ENCODE data around the gene CAMTA1.
A peak's percentile ranks its signal among the peaks of the same experiment; 100 is the strongest.

Gene CAMTA1

DNA sequence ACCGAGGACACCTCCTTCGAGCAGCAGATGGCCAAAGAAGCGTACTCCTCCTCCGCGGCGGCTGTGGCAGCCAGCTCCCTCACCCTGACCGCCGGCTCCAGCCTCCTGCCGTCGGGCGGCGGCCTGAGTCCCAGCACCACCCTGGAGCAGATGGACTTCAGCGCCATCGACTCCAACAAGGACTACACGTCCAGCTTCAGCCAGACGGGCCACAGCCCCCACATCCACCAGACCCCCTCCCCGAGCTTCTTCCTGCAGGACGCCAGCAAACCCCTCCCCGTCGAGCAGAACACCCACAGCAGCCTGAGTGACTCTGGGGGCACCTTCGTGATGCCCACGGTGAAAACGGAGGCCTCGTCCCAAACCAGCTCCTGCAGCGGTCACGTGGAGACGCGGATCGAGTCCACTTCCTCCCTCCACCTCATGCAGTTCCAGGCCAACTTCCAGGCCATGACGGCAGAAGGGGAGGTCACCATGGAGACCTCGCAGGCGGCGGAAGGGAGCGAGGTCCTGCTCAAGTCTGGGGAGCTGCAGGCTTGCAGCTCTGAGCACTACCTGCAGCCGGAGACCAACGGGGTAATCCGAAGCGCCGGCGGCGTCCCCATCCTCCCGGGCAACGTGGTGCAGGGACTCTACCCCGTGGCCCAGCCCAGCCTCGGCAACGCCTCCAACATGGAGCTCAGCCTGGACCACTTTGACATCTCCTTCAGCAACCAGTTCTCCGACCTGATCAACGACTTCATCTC is 879.1 kb downstream of the CAMTA1 start:
- DNase-seq, result no peak

DNA sequence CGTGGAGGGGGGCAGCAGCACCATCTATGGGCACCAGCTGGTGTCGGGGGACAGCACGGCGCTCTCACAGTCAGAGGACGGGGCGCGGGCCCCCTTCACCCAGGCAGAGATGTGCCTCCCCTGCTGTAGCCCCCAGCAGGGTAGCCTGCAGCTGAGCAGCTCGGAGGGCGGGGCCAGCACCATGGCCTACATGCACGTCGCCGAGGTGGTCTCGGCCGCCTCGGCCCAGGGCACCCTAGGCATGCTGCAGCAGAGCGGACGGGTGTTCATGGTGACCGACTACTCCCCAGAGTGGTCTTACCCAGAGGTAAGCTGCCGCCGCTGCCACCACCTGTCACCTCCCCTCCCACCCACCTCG is 879.6 kb downstream of the CAMTA1 start:
- DNase-seq, result no peak

DNA sequence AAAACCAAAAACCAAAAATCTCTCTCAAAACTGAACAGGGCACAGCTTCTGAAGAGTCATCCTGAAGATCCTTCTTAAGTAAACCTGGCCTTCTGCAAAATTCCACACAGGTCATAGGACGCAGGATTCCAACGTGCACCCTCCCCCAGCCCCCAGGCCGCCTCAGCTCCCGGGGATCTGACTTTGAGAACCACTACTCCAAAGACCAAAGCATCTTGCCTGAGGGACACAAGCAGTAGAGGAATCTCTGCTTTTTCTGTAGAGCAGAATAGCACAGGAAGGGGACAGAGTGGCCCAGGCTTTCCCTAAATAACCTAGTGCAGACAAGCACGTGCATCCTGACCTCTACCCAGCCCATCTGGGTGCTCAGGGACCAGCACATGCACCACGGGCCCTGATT is 881.0 kb downstream of the CAMTA1 start:
- DNase-seq, result no peak

DNA sequence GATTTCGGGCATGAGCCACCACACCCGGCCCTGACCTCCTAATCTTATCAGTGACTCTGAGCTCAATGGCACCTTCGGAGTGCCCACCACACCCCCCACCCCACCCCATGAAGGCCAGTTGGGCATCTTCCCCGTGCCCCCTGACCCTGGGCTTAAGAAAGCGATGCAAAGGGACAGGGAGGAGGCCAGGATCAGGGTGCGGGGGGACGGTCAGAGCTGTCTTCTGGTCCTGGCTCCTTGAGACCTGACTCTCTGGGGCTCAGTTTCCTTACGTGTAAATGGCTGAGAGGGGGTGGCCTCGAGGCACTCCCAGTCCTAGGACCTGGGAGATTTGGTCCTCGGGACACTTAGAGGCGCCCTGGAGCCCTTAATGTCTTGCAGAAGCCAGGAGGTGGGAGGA is 881.9 kb downstream of the CAMTA1 start:
- DNase-seq, result no peak

DNA sequence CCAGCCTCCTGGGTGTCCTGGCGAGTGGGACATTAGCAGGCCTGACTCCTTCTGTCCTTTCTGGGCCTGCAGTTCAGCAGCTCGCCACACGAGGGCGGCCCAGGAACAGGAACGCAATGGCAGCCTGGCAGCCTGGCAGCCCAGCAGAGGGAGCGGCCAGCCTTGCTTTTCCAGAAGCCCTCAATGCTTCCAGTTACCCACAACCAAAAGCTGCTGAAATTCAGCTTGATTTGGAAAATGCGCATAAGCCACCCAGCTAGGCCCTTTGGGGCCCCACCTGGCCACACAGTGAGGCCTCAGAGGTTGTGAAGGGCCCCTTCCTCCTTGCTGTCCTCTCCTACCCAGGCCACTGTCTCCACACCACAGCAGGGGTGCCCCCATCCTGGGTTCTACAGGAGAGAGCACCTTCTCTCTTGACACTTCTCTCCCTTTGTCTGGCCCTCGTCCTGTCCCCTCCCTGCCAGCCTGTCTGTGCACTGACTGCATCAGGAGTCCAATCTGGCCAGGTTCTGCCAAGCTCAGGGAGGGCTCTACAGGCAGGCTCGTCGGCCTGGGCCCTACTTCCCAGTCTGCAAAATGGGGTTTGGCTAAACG is 882.5 kb downstream of the CAMTA1 start:
- DNase-seq, result peak; percentile 67

DNA sequence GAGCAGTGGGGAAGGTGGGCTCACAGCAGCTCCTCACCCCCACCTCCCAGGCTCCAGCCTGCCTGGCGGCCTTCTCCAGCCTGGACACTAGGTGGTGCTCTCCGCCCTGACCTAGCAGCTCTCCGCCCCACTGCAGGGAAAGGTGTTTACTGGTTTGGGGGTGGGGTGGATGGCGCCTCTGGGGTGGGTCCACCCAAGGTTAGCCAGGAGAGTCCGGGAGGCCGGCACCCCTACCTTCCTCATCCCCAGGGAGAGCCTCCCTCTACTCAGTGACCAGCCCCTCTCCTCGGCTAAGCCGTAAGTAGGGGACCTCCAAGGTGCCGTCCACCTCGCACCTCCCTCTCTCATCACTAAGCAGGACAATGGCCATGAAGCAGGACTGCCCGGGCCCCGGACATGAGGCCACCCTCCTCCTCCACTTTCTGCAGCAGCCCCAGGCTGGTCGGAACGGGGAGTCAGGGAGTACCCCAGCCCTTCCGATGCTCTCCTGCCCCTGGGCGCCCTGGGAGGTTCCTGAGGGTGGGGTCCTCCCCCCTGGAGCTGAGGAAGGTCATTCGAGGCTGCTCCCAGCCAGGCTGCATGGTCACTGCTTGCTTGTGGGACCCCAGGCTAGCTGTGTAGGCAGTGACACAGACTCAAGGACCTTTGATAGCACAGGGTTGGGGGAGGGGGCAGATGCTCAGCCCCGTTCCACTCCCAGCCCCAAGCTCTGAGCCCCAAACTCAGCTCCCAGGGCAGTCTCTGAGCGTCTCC is 884.5 kb downstream of the CAMTA1 start:
- no peak for DNase-seq

DNA sequence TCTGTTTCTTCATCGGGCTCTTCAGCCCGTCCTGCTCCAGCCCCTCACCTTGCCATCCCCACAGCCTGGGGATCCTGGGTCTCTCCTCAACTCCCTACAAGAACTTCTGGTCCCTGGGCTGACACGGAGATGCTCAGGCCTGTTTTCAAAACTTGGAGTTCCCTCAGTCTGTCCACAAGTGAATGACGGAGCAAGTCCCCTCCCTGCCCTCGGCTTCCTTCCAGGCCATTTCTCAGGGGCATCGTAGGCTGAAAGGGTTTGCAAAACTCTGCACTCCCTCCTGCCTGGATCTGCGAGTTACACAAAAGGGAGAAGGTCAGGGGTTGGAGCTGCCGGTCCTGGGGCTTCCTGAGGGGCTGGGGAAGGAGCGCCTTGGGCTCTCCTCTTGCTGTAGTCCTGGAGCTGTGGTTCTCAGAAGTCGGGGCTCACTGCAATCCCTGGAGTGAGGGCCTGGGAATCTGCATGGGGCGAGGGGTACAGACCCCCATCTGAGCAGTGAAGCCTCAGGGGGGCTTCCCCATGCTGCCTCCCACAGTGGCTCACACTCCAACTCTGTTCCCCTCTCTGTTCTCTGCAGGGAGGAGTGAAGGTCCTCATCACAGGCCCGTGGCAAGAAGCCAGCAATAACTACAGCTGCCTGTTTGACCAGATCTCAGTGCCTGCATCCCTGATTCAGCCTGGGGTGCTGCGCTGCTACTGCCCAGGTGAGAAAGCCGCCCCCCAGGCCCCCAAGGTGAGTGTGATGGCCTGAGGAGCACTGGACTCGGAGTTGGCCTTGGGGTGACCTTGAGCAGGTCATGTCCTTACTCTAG is 885.3 kb downstream of the CAMTA1 start:
- no peak for DNase-seq

DNA sequence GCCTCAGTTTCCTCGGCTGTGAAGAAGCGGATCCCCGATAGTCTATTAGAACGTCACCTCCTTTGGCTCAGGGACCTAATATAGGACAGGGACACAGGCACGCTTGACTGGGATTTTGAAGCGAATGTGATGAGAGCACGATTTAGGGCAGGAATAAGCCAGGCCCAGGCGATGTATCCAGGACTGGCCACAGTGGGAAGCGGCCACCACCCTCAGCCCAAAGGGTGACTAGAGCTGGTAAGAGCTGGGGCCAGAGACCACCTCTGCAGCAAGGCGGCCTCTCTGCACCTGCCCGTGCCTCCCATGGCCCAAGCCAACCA is 885.9 kb downstream of the CAMTA1 start:
- no peak for DNase-seq

DNA sequence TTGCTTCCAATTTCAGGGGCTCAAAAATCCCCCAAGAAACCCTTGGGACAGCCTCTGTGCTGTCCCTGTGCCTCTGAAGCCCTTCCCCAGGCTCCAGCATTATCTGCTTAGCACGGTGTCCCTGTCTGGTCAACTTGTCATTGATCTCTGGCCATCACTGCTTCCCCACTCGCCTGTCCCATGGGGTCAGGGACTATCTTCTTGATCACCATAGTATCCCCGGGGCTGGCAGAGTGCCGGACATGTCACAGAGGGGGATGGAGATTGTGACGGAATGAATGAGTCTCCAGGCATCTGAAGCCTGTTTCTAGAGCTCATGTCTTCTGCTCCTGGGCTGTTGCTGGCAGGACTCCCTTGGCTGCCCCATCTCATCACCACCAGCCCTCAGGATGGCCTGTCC is 886.4 kb downstream of the CAMTA1 start:
- no peak for DNase-seq

DNA sequence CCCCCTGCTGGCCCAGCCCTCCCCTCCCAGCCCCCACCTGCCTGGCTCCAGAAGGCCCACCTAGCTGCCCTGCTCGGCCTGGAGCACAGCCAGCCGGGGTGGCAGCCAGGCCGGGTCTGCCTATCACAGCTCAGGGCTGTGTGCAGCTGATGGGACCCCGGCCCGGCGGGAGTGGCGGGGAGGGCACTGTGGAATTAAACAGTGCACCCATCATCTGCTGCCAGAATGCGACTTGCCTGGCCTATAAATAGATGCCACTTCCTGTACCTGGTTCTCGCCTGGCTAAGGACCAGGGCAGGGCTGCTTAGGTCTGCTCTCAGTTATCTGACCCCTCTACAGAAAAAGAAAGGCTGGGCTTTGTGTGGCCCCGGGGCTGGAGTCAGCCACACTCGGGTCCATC is 887.6 kb downstream of the CAMTA1 start:
- DNase-seq, result no peak

DNA sequence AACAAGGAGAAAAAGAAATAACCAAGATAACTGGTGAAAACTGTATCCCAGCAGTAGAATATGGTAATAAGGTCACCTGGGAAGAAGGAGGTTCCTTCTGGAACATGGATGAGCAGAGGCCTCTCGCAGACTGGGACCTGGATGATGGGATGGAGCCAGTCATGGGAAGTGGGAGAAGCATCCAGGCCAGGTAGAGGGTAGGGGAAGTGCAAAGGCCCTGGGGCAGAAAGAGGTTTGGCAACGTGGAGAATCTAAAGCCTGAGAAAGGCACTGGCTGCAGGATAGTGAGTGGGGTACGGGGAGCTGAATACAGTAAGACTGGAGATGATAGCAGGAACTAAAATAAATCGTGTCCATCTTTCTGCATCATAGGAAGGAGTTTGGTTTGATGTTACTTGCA is 889.7 kb downstream of the CAMTA1 start:
- no peak for DNase-seq

DNA sequence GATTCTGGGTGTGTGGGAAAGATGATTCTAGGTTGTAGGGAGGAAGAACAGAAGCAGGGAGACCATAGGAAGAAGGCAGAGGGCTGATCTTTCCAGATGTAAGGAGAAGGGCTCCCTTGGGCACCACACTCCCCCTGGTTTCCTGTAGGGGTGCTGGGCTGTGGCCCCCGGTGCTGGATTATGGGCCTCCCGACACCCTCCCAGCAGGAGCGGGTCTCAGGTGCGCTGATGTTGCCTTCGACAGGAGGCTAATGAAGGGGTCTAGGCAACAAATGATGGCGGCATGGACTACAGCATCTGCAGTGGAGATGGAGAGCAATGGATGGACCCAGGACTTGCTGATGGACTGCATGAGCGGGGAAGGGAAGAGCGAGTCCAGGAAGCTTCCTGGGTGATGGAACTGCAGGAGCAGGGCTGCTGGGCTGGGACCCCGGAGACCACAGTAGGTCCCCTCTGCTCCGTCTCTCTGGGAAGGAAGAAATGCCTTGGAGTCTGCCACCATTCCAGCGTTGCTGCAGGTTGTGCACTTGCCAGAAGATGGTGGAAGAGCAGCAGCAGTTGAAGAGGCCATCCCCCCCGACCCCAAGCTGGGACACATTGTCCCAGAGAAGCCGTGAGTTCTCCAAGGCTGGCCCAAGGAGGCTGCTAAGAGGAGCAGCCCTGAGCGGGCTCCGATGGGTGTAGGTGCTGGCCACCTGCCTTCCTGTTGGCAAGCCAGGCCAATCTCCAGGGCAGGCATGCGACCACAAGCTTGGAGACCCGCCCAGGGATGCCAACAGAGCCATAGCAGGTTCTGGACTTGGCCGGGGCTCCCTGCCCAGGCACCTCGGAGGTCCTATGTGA is 890.4 kb downstream of the CAMTA1 start:
- no peak for DNase-seq

DNA sequence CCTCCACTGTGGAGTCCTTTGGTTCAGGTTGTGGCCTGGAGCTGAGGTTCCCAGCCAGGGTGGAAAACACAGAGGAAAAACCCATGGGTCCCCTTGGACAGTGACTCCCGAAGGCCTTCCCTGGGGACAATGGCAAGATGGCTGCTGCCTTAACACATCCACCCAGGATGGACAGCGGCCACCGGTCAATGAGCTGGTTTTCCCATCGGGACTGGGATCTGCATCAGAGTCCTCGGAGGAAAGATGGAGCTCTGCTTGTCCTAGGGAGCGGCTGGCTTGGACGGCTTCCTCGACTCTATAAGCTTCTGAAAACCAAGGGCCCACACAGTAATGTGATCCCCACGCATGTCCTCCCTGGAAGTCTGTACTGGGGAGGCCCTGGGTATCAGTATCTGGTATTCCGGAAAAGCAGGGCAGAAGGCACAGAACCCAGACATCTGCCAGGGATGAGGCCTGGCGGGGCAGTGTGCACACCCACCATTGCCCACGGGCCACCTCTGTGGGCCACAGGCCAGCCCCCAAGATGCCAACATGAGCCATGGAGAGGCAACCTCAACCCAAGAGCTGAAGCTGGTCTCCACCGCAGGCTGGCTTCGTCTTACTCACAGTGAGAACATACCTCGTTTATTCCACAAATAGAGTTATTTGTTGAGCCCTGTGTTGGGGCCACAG is 891.2 kb downstream of the CAMTA1 start:
- DNase-seq, result no peak

DNA sequence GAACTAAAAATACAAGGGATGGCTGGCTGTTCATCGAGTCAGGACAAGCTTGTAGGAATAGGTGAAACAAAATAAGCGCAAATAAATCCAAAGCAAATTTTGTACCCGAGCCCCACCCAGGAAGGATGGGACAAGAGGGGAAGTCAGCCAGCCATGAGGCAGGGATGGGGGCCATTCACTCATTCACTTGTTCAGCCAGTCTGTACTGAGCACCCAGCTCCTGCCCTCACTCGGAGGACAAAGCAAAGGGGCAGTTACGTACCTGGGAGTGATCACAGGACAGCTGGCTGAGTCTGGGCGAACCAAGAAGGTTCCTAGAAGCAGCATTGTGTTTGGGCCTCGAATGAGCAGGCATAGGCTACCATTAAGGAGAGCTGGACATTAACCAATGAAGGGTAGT is 891.9 kb downstream of the CAMTA1 start:
- DNase-seq, result no peak

DNA sequence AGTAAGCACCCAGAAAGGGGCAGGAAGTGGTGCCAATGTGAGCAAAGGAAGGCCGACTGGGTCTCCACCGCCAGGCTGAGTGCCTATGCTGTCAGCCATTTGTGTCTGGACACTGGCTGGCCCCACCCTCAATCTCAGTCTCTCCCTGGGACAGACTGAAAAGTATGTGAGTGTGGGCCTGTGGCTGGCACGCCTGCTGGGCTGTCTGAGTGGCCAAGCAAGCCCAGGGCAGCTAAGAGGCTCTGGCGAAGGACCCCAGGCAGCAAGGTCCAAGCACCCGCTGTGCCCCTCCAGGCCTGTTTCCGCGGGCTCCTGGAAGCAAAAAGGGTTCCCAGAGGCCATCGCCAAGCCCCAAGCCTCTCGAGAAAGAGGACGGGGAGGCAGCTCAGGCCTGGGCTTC is 892.6 kb downstream of the CAMTA1 start:
- no peak for DNase-seq

DNA sequence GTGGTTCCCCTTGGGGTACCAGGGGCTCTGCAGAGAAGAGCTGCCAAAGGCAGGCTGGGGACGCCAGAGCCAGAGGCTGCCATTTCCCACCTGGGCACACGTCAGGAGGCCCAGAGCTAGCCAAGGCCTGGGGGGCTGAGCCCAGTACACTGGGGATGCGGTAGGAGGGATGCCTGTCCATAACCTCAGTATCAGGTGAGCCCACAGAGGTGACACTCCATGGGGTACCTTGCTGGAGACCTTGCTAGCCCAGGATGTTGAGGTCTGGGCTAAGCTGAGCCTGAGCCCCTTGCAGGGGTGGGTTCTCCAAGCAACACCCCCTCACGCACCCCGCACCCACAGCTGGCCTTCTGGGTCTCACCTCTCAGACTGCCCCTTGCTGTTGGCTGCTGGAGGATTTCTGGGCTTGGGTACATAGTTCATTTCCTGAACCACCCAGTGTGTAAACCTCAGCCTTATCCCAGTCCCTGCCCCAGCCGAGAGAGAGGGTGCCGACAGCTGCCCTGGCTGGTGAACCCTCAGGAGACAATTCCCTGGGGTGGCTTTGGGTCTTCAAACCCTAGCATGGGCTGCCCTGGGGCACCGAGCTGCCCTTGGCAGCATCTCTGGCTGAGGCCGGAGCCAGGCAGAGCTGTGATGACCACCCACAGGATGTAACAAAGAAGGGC is 893.4 kb downstream of the CAMTA1 start:
- DNase-seq, result no peak

DNA sequence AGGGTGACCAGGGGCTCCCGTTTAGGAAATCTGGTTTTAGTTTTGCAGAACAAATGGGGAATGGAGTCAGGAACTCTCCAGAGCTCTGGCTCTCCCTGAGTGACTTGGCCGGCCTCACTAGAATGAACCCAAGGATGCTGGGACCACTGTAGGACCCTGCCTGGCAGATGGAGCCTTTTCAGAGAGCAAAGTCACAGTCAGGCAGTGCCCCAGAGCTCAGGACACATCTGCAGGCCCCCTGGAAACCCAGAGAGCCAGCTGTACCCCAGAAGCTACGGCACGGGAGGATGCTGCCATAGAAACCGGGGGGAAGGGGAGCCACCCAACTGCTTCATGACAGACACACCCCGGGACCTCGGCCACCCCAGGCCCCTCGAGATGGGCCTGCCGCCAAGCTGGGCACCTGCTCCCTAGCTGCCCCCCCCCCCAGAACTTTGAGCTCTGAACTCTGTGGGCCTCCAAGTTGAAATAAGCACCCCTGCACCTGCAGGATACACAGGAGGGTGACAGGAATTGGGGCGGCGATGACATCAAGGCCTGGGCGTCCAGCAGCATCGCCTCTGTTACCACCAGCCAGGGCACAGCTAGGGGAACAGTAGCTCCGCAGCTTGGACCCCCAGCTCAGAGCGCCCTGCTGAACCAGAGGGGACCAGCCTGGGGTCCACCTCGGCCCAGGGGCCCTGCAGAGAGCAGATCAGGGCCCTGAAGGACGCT is 894.1 kb downstream of the CAMTA1 start:
- DNase-seq, result no peak

DNA sequence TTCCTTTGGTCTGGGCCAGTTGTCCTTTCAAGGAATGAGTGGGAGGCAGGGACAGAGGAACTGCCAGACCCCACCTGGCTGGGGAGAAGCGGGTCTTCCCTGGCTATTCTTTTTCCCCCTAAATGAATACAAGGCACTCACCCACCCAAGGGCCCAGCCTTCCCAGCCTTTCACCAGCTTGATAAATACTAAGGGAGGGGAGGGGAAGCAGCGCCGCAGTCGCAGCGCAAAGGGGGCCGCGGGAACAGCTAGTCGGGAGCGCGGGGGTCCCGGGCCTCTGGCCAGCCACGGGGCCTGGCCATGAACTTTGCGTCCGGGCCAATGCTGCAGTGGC is 894.6 kb downstream of the CAMTA1 start:
- DNase-seq, result no peak

DNA sequence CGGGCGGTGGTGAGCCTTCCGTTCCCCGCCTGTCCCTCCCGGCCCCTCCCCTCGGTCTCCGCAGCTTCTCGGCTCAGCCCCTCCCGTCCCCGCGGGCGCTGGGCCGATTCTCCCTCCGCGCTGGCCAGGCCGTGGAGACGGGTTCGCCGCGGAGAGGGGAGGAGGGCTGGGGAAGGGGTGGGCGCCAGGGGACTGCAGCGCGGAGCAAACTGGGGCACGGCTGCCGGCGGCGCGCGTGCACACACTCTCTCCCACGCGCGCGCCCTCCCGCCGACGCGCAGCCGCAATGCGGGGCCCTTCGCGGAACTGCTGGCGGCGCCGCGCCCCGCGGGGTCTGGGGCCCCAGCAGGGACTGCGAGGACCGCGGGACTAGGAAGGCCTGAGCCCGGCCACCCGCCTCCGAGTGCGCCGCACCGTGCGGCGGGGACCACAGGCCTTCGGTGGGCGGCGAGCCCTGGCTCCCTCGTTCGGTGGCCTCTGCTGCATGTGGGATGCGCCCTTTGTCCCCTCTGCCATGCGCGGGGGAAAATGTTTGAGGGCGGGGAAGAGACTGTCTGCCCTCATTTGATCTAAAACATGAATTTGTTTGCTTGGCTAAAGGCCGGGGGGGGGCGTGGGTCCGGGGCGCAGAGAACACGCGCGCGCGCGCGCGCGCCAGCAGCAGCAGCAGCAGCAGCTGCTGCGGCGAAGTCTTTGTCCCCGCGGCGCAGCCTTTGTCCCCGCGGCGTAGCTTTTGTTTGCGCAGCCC is 895.1 kb downstream of the CAMTA1 start:
- no peak for DNase-seq

DNA sequence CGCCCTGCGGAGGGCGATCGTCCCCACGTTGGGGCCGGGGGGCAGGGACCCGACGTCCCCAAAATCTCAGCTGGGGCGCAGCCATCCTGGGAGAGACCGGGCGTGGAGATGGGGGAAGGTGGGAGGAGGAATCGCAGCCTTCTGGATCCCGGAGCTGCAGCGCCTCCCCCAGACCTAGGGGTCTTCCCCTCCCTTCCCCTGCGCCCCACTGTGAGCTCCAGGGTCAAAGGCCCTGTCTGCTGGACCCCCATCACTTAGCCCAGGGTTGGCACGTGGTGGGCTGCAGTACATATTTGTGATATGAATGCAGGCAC is 895.7 kb downstream of the CAMTA1 start:
- no peak for DNase-seq

Measured in GOT3 (cell line).